Measurements from ENCODE around the gene CHST7.

Gene CHST7

DNA sequence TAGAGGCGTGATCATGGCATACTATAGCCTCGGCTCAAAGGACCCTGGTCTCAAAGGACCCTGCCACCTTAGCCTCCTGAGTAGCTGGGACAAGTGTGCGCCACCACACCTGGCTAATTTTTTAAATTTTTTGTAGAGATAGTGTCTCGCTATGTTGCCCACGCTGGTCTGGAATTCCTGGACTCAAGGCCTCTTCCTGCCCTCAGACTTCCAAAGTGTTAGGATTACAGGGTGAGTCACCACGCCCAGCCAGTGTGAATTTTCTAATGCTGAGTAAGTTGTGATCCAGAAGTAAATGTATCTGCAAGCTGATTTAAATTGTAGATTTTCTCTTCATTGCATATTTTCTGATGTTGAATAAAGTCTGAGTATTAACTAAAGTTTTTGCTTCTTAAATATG lies 25.7 kb upstream of the CHST7 start:
- DNase-seq (ENCODE audit: low read depth) = peak; percentile 81
- no peak overlapping the region for H3K4me3 ChIP-seq (ENCODE audit: low read length)
- TF ChIP-seq, protein P1, sequence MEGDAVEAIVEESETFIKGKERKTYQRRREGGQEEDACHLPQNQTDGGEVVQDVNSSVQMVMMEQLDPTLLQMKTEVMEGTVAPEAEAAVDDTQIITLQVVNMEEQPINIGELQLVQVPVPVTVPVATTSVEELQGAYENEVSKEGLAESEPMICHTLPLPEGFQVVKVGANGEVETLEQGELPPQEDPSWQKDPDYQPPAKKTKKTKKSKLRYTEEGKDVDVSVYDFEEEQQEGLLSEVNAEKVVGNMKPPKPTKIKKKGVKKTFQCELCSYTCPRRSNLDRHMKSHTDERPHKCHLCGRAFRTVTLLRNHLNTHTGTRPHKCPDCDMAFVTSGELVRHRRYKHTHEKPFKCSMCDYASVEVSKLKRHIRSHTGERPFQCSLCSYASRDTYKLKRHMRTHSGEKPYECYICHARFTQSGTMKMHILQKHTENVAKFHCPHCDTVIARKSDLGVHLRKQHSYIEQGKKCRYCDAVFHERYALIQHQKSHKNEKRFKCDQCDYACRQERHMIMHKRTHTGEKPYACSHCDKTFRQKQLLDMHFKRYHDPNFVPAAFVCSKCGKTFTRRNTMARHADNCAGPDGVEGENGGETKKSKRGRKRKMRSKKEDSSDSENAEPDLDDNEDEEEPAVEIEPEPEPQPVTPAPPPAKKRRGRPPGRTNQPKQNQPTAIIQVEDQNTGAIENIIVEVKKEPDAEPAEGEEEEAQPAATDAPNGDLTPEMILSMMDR (IDR thresholded peaks at IDR 0.05; ENCODE audit: insufficient read depth, low read depth, low read length, missing control alignments) = no peak

GRCh38 chrX:46549914-46550313 lies 23.7 kb upstream of the CHST7 start:
- no peak overlapping the region for H3K4me3 ChIP-seq (ENCODE audit: low read length)
- DNase-seq (ENCODE audit: low read depth) = no peak
- TF ChIP-seq, protein P1 (IDR thresholded peaks at IDR 0.05; ENCODE audit: insufficient read depth, low read depth, low read length, missing control alignments) = no peak

- H3K4me3 ChIP-seq (ENCODE audit: low read length) = no peak overlapping the region
- DNase-seq (ENCODE audit: low read depth) = peak; percentile 34
- TF ChIP-seq, protein P1 (IDR thresholded peaks at IDR 0.05; ENCODE audit: insufficient read depth, low read depth, low read length, missing control alignments) = no peak
Observed at GRCh38 chrX:46551494-46552128, 22.0 kb upstream of the CHST7 start.

- H3K4me3 ChIP-seq (ENCODE audit: low read length) = no peak overlapping the region
- no peak for DNase-seq (ENCODE audit: low read depth)
- TF ChIP-seq, protein P1 (IDR thresholded peaks at IDR 0.05; ENCODE audit: insufficient read depth, low read depth, low read length, missing control alignments) = no peak
Observed at GRCh38 chrX:46553935-46554334, 19.6 kb upstream of the CHST7 start.

GRCh38 chrX:46554942-46555341 lies 18.6 kb upstream of the CHST7 start:
- TF ChIP-seq, protein P1 (IDR thresholded peaks at IDR 0.05; ENCODE audit: insufficient read depth, low read depth, low read length, missing control alignments) = peak; percentile 12
- no peak overlapping the region for H3K4me3 ChIP-seq (ENCODE audit: low read length)
- peak; percentile 47 for DNase-seq (ENCODE audit: low read depth)

DNA sequence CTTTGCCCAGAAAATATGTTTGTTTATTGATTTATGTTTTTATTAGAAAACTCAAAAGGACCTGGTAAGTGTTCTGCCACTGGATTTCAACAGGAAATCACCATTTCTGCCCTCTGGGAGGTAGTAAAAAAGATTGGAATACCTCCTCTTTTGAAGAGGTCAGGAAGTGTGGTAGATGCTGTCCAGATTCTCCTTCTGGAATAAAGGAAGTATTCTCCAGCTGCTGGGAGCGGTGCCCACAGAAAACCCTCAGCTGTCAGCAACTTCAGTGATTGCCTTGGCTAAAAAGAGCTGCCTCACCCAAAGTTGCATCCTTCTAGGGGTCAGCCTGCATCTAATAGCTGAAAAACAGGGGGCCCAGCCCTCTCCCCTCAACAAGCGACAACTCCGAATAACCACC lies 14.5 kb upstream of the CHST7 start:
- H3K4me3 ChIP-seq (ENCODE audit: low read length) = no peak overlapping the region
- DNase-seq (ENCODE audit: low read depth) = no peak
- TF ChIP-seq, protein P1 (IDR thresholded peaks at IDR 0.05; ENCODE audit: insufficient read depth, low read depth, low read length, missing control alignments) = no peak

All from epithelial cell of esophagus (primary cell).